ENCODE measurements around the gene F3. TPM values are rescaled to one million over a fixed set of nuclear protein-coding genes. Genes with fewer than 3 reads are reported as not detected.

F3 gene
- total RNA-seq, 1 donor from 2014 or later, result 1.4 TPM

DNA sequence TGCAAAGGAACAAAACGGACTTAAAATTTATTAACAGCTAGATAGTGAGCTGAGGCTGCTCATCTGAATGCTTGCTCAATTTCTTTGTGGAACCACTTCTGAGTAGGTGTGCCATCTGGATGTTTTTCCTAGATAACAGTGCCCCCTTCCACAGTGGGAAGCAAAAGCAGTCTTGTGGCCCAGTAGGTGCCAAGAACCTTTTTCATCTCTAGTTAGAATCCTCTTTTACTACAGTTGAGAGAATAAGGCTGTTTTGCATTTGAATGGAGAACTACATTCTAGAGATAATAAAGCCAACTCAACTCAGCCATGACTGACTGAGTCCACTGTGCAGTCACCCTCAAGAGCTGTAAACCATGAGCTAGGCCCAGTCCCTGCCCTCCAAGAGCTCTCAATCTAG lies 13.3 kb downstream of the F3 start:
- DNase-seq (ENCODE audit: low read depth in 2 of 2), result no peak

DNA sequence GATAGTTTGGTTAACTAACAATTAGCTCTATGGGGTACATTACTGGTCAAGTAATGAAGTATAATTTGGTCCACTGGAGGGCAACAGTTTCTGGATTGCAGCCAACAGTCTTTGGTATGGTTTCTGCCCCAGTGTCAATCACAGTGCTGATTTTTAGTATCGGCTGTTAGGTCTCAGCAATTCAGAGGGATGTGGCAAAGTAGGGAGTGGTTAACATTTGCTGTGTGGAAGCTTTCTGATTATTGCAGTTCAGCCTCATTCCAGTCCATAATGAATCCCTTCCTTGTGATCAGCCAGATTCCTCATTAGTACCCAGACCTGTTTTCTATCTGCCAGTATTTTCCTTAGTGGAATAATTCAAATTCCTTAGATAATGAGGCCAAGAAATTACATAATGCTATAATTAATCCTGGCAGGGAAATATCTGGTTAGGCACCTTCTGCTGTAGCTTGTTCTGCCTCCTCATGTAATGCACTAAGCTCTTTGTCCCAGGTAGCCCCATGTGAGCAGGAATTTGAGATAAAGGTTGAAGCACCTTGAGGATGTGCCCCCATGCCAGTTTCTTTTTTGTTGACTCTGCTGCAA lies 14.0 kb downstream of the F3 start:
- peak; percentile 16 to 24 for DNase-seq (ENCODE audit: low read depth in 2 of 2)

DNA sequence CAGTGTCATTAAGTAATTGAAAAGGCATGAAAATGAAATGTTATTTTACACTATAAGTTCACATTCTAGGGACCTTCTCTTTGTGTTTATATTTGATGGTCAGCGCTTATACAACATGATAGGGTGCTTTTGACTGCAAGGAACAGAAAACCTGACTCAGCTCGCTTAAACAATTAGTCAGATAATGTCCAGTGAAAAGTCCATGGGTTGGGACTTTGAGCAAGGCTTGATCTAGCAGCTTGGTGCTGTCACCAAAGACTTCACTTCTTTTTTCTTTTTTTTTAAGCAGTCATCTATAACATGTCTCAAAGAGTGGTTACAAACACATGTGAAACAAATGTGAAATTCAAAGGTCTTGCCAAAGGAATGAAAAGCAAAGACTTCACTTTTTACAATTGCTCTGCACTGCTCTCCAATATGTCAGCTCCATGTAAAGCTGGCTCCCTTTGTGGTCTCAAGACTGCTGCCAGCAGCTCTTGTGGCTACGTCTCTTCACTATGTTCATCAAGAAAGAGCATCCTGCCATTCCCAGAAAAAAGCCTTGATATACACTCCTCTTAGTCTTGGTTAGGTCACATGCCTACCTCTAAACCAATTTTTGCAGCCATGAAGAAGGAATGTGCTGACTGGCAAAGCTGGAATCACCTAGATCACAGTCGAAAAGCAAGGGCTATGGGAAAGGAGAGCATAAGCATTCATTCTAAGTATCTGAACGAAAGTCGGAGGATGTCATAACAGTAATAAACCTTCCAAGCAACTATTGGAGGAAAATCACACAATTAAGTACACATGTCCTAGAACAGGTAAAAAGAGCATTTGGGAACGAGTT lies 15.2 kb downstream of the F3 start:
- DNase-seq (ENCODE audit: low read depth in 2 of 2), result no peak

DNA sequence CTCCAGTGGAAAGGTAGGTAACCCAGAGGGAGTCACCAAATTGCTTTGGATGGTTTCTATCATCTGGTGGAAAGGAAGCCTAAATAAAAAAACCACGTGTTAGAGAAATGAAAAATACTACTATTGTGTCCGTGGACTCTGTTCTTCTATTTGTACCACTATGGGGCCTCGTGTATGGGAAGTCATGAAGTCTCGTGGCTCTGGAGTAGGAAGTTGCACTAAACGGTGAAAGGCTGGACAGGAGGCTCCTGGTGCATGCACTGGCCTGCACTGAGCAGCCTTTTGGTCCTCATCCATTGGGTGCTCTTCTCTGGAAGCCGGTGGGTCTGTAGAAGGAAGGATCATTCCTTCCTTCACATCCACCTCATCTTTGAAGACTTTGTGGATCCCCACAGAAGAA lies 17.0 kb downstream of the F3 start:
- DNase-seq (ENCODE audit: low read depth in 2 of 2), result no peak

DNA sequence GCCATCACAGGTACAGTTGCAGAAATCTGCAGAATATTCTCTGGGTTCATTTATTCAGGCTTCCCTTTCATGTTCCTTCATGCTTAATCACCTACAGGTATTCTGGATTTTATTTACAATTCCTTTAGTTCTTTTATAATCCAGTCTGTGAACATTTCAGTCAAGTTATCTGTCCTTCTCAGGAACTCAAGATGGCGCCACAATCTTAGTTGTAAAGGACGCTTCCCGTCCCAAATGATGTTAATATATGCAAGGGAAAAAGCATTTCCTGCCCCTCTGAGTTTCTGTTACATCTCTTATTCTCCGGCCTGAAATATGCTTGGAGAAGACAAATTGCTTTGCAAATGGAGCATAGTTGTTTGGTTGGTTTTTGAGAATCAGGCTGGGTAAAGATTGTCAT lies 19.3 kb downstream of the F3 start:
- DNase-seq (ENCODE audit: low read depth in 2 of 2), result peak; percentile 69 to 71

DNA sequence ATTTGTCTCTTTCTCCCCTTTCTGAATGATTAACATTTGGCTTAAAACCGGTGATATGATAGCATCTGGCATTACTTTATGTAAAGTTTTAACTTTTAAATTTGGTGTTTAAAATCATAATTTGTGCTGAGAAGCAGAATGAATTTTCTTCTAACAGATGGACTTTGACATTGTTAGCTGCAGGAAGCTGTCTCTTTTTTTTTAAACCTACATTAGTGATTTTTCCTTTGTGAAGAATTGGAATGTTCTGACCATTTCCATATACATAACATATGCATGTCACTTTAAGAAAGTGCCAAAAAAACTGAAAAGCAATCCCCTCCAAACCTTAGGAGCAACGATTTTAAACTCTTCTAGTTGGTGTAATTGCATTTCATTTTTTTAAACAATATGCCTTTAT lies 22.2 kb downstream of the F3 start:
- no peak for DNase-seq (ENCODE audit: low read depth in 2 of 2)

DNA sequence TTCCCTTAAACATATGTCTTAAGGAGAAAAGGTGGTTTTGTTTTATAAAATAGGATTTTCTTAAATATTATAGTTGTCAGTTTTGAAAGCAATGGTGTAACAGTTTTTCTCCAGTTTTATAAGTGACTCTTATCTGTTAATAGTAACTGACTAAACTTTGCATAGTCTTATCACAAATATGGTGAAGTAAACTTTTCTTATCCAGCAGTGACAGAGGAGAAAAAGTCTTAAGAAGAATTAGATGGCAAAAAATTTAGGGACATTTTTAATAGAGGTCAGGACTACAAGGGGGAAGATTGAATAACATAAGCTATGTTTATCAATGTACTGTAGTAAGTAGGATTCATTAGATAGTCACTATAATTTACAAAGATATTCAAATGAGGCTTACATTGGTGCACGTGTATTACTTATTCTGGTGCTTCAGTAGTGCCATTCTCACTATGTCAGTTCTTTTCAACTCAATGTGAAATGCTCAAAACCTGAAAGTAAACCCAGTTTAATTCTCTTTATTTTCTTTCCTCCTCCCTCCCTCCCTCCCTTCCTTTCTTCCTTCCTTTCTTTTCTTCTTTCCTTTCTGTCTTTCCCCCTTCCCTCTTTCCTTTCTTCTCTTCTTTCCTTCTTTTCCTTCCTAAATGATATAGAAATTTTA lies 26.1 kb downstream of the F3 start:
- no peak for DNase-seq (ENCODE audit: low read depth in 2 of 2)

DNA sequence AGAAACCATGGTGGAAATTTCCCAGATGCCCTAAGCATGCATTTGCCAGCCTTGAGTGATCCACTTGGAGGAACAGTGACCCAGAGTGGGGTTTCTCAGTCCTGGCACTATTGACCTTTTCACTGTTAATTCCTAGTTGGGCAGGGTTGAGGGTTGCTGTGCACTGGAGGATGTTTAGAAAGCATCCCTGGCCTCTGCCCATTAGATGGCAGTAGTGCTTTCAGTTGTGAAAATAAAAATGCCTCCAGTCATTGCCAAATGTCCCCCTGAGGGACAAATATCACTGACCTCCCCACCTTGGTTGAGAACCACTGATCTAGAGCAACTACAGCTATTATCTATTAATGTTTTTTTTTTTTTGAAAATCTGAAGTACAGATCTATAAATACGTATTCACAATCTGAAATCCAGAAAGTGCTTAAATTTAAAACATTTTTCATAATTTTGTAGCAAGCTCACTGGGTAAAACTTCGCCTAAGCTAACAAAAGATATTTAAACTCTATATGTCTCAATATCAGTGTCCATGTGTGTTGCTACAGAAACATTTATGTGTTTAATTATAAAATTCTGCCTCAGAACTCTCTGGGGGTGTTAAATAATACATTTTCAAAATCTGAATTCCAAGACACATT lies 27.3 kb downstream of the F3 start:
- peak; percentile 37 to 63 for DNase-seq (ENCODE audit: low read depth in 2 of 2)

DNA sequence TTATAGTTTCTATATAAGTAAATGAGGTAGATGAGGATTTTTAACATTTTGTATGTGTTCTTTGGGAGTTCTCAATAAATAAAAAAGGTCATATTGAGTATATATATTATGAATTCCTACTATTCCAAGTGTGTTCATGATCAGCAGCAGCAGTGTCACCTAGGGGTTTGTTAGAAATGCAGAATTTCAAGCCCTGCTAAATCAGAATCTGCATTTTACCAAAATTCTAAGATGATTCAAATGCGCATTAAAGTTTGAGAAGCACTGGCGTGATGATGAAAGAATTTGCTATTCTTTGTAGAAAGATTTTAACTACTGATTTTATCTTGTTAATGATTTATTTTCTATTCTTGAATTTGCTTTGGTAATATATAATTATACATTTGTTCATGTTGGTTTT lies 28.7 kb downstream of the F3 start:
- DNase-seq (ENCODE audit: low read depth in 2 of 2), result no peak

DNA sequence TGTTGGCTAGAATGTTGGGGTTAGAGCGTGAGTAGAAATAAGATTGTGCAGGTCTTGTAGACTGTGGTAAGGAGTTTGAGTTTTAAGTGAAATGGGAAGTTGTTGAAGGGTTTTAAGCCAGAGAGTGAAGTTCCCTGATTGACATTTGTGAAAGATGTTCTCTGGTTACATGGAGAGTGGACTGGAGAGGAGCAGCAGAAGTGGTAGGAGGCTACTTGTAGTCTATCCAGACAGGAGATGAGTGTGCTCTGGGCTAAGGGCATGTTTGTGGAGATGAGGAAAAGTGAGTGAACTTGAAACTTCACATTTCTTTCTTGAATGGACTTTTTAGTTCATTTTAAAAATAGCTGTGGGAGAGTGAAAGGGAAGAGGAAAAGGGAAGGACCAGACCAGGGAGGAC lies 37.0 kb downstream of the F3 start:
- DNase-seq (ENCODE audit: low read depth in 2 of 2), result no peak

DNA sequence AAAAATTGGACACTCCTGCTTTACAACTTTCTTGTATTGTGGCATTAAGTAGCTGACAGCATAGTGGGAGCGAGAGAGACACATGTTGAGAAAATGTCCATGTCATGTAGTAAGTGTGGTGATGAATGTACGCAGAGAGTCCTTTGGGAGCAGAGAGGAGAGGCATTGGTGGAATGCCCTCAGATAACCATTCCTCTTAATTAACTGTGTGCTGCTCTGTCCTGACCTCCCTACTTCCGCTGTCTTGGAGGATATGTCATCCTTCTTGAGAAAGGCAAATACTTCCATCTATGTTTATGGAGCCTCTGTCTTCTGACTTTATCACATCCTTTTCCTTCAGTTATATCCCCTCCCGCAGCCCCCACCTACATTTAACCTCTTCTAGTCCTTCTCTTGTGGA lies 38.4 kb downstream of the F3 start:
- DNase-seq (ENCODE audit: low read depth in 2 of 2), result no peak

DNA sequence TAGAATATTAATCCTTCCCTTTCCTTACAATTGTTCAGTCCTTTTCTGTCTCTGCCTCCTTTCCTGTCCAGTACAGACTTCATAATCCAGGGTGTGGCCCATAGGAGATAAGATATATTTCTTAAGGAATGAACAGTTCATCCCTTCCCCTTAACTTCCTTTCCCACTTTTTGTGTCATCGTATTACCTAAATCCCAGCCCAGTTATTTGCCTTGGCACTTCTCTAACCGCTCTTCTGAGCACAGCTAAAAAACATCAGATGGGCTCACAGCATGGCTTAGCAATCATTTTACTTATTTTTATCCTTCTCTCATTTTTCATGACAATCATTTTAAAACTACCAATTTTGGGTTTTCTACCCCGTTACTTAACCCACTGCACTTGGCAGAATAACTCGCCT lies 39.6 kb downstream of the F3 start:
- DNase-seq (ENCODE audit: low read depth in 2 of 2), result no peak

DNA sequence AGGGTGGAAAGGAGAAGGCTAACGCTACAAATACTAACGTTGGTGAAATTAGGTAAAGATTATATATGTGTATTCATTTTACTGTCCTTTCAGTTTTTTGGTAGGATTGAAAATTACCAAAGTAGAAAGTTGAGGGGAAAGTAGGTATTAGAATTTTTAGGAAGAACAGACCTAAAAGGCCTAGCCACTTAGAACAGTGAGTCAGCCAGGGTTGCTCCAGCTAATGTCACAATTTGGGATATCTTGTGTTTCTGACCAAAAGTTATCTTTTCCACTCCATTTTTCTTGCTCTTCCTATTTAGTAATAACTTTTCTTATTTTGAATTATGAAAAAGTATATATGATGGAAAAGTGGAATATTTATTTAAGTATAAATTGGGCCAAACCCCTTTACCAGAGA lies 40.1 kb downstream of the F3 start:
- DNase-seq (ENCODE audit: low read depth in 2 of 2), result no peak

DNA sequence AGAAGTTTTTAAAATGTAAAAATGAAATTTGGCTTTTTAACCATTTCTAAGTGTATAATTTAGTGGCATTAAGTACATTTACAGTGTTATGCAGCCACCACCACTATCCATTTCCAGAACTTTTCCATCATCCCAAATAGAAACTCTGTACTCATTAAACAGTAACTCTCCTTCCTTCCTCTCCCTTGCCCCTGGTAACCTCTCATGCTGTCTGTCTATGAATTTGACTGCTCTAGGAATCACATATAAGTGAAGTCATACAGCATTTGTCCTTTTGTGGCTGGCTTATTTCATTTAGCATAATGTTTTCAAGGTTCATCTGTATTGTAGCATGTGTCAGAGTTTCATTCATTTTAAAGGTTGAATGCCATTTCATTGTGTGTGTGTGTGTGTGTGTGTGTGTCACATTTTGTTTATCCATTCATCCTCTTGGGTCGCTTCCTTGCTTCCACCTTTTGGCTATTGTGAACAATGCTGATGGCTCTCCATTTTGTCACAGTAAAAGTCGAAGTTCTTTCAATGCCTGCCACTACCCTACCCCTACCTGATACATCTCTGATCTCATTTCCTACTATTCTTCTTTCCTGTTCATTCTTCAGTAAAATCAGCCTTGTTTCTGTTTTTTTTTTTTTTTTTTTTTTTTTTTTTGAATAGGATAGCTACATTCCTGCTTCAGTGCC lies 45.3 kb downstream of the F3 start:
- DNase-seq (ENCODE audit: low read depth in 2 of 2), result peak; percentile 66 to 78

DNA sequence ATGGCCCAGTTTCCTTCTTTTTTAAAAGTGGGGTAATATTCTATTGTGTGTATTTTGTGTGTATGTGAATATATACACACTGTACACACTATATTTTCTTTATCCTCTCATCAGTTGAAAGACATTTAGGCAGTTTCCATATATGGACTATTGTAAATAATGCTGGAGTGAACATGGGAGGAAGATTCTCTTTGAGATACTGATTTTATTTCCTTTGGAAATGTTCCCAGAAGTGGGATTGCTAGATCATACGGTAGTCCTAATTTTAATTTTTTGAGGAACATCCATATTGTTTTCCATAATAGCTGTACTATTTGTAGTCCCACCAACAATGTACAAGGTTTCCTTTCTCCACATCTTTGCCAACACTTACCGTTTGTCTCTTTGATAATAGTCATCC lies 51.0 kb downstream of the F3 start:
- no peak for DNase-seq (ENCODE audit: low read depth in 2 of 2)

DNA sequence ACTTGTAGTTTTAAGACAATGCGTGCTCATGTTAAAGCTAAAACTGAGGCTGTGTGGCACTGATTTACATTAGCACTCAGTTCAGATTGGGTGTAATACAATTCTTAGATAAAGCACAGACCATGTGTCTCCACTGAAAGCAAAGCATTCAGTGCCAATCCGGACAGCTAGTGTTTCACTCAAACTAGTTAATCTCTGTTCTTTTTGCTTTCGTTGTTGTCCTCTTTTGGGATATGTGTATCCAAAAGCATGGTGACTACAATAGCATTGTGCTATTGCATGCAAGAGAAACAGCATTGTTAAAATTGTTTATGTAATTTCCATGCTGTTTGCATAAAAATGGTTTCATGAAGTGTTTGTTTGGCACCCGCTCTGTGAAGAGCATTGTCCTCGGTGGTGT lies 54.6 kb downstream of the F3 start:
- DNase-seq (ENCODE audit: low read depth in 2 of 2), result no peak

DNA sequence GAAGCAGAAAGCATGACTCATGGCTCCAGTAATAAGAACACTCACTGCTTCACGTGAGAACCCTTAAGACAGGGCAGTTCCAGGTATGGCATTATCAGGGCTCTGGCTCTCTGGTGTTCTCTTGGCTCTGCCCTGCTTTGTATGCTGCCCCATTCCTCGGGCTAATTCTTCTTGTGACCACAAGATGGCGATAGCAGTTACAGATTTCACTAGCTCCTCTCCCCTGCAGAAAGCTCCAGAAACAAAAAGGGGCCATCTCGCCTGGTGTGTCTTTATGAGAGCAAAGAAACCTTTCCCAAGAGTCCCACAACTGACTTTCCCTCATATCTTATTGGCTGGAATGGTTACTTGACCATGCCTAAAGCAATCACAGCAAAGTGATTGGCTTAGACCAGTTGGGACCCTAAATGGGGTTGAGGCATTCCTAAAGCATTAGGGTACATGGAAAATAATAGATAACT lies 60.1 kb downstream of the F3 start:
- DNase-seq (ENCODE audit: low read depth in 2 of 2), result peak; percentile 76 to 82

DNA sequence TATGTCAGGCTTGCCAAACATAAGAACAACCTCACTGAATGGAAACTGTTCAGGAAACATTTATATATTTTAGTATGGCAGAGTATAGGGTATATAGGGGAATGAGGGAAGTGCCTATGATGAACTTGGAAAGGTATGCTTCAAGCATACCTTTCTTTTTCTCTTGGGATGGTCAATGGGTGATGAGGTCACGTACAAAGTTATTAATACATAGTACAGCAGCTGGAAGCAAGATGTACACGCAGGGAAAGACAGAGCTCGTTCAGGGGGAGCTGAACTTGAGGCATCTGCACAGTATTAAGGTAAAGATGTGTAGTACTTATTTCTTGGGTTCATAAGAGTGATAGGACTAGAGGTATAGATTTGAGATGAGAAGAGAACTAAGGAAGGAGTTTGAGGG lies 61.9 kb downstream of the F3 start:
- no peak for DNase-seq (ENCODE audit: low read depth in 2 of 2)
